PC-3 (cell line): Measurements from ENCODE around the gene KIF3A.

ENCODE experiments used
- EZH2 ChIP-seq: fragments of 300-600 bp; sonication (generic); IDR thresholded peaks from one replicate; pipeline ENCODE4 v1.6.1; 2017; ENCODE audit warnings: antibody characterized with exemption, mild to moderate bottlenecking, low read length; ENCODE audit not compliant: unreplicated experiment
- EZH2phosphoT487 ChIP-seq: fragments of 300-600 bp; sonication (generic); IDR thresholded peaks from 2 replicates; pipeline ENCODE4 v1.6.1; 2018; ENCODE audit warnings: mild to moderate bottlenecking, antibody characterized with exemption, low read length, borderline replicate concordance
- TF ChIP-seq, protein P1 (sequence below): fragments of 300-600 bp; sonication (generic); conservative IDR thresholded peaks from 2 replicates; pipeline ENCODE4 v1.5.1; 2017; ENCODE audit warnings: antibody characterized with exemption, low read depth, mild to moderate bottlenecking, low read length

DNA sequence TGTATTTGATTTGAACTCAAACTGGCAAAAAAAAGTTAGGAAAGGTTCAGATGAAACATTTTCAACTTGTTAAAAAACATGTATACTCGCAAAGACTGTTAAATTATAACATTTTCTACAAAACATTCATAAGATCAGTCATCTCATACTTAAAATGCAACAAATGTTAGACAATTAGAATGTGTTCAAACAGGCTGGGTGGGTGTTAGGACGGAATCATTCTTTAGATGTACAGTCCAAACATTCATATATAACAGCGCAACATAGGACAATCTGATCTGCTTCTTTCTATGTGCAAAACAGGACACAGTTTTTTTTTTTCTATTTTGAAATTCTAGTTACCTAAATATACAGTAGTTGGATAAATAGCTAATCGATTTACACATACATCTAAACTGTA, 41.4 kb downstream of the KIF3A start:
- TF ChIP-seq, protein P1, sequence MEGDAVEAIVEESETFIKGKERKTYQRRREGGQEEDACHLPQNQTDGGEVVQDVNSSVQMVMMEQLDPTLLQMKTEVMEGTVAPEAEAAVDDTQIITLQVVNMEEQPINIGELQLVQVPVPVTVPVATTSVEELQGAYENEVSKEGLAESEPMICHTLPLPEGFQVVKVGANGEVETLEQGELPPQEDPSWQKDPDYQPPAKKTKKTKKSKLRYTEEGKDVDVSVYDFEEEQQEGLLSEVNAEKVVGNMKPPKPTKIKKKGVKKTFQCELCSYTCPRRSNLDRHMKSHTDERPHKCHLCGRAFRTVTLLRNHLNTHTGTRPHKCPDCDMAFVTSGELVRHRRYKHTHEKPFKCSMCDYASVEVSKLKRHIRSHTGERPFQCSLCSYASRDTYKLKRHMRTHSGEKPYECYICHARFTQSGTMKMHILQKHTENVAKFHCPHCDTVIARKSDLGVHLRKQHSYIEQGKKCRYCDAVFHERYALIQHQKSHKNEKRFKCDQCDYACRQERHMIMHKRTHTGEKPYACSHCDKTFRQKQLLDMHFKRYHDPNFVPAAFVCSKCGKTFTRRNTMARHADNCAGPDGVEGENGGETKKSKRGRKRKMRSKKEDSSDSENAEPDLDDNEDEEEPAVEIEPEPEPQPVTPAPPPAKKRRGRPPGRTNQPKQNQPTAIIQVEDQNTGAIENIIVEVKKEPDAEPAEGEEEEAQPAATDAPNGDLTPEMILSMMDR, result no peak
- TF ChIP-seq EZH2phosphoT487 (no peak), EZH2 (no peak)
